Heart right ventricle (tissue), 16 donors: ENCODE results near the gene KIF1B. TPM values are rescaled to one million over a fixed set of nuclear protein-coding genes. Genes with fewer than 3 reads are reported as not detected.
"Not testable (repeated sequence)": the region's sequence is repeated elsewhere in the genome, so short reads cannot be mapped to it uniquely, and the experiment has no call there.

Experiments
- ATAC-seq, 8 donors: fragments of 200-7000 bp; cut with Tn5 transposase; one replicate each; pipeline ENCODE4 v1.9.1; 2020; ENCODE audit warnings: mild to moderate bottlenecking in 8 of 8, moderate library complexity in 8 of 8, moderate number of reproducible peaks in 1 of 8
- DNase-seq, 2 donors: peaks; one replicate each; pipeline ENCODE4 v3.0.0-alpha.2; 2020
- H3K27ac ChIP-seq, 10 donors: fragments of 200-600 bp; sonication (generic) in 2 of 10; one replicate each; pipeline versions ENCODE4 v1.5.0 to v1.8.0; 2020 to 2022; ENCODE audit warnings: mild to moderate bottlenecking in 3 of 10
- H3K27me3 ChIP-seq, 7 donors: fragments of 200-600 bp; one replicate each; pipeline ENCODE4 v1.8.0; 2021 to 2022; ENCODE audit warnings: mild to moderate bottlenecking in 2 of 7
- H3K36me3 ChIP-seq, 9 donors: fragments of 200-600 bp; sonication (generic) in 1 of 9; one replicate each; pipeline versions ENCODE4 v1.5.0 to v1.8.0; 2020 to 2022; ENCODE audit warnings: mild to moderate bottlenecking in 2 of 9
- H3K4me1 ChIP-seq, 9 donors: fragments of 200-600 bp; sonication (generic) in 1 of 9; one replicate each; pipeline versions ENCODE4 v1.5.0 to v1.8.0; 2020 to 2022; ENCODE audit warnings: mild to moderate bottlenecking in 4 of 9
- H3K4me3 ChIP-seq, 10 donors: fragments of 200-600 bp; sonication (generic) in 2 of 10; one replicate each; pipeline versions ENCODE4 v1.5.0 to v1.8.0; 2020 to 2022; ENCODE audit warnings: mild to moderate bottlenecking in 7 of 10, moderate library complexity in 2 of 10
- H3K9me3 ChIP-seq, 11 donors: fragments of 200-600 bp in 10 of 11; sonication (generic) in 2 of 11; one replicate each; pipeline versions ENCODE4 v1.5.0 to v1.8.0; 2013 to 2022; ENCODE audit warnings: mild to moderate bottlenecking in 2 of 11, control low read depth in 1 of 11, moderate library complexity in 1 of 11
- WGBS, 2 donors: extraction: QIAGEN DNeasy Blood & Tissue Kit; methylation state at CpG; one replicate each; pipeline ENCODE4 v1.1.7; 2013; ENCODE audit warnings: inconsistent platforms in 1 of 2; 5-methylcytosine and 5-hydroxymethylcytosine counted together
- intact Hi-C, 10 donors: fragments of 100-400 bp; cut with DNase I; formaldehyde crosslinking; loops; one replicate each; pipeline versions ENCODE4 v1.11.1 to v1.14.2; 2022
- polyA plus RNA-seq, 2 donors: library from polyadenylated mRNA; stranded (reverse); fragments of 200-250 nt; gene quantifications; one replicate each; pipeline ENCODE4 v1.2.3, GENCODE V29; 2013
- total RNA-seq, 10 donors: library from RNA; stranded (reverse); fragmentation: NEBNext Ultra II Directional in 3 of 10; extraction: Animal tissue kit (Norgen Biotek cat#: 25700) in 3 of 10; gene quantifications; one replicate each; pipeline versions ENCODE4 v1.2.1 to v1.2.4, GENCODE V29; 2021 to 2023
- TF ChIP-seq, protein P1 (sequence below), 9 donors: fragments of 200-600 bp; sonication (generic) in 2 of 9; IDR thresholded peaks; one replicate each; pipeline versions ENCODE4 v1.5.0 to v1.8.0; 2021 to 2022; ENCODE audit warnings: antibody characterized with exemption in 9 of 9, mild to moderate bottlenecking in 5 of 9, moderate library complexity in 1 of 9
- donor health status: Arrhythmogenic right ventricular cardiomyopathy.
- donor health status: ischemic (EF 13 %, LVEDD 7.1; RV severe dilation, severe dysfunction).
- donor health status: healthy with polysubstance abuse.
- donor health status: DM: no; HTN: yes; CAD: no.
- donor health status: DM: no; HTN: no; CAD: no.
- donor health status: ischemic (EF 25% LVEDD 6.9; RV normal size, moderate dysfunction).
- donor health status: ischemic (EF 25% LVEDD 5.7; RV mildly dilated, moderate dysfunction).
- donor health status: healthy.
- donor health status: DM: yes; HTN: yes; CAD: no.
- donor health status: Ischemic cardiomyopathy.
- donor health status: ischemic (EF 35%, LVEDD 5.7; RV mildly dilated, moderate dysfunction).
- donor health status: nonischemic (EF 11% LVEDD 7.7; RV severe dilation, severe dysfunction).
- donor health status: DM: yes; HTN: yes; CAD: no.
- donor health status: PGD.
- donor health status: ischemic (EF 29% LVEDD 5.4; RV normal size, mild dysfunction).
- donor health status: nonischemic (EF 23%, LVEDD 6.1; RV moderate dilation, normal function).

The KIF1B gene
- total and polyA plus RNA-seq, 12 donors, result 21.6 to 107 (median 87.5) TPM

DNA sequence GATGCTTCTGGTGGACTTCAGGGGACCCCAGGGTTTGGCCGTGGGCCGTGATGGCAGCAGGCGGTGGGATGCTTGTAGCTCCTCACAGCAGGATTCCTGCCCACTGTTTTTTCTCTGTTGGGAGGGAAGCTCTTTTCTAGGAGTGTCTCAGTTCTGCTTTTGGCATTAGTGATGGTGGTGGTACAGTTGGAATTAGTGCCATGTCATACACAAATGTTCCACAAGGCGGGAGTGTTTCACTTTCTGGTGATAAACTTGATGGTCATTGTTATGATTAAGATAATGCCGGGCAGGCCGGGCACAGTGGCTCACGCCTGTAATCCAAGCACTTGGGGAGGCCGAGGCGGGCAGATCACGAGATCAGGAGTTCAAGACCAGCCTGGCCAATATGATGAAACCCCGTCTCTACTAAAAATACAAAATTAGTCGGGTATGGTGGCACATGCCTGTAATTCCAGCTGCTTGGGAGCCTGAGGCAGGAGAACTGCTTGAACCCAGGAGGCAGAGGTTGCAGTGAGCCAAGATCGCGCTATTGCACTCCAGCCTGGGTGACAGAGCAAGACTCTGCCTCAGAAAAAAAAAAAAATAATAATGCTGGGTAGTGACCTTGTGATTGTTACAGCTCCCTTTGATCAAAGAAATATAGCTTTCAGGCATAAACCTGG is 167.1 kb downstream of the KIF1B start:
- DNase-seq (peak; percentile 42 to 74), ATAC-seq (peak; percentile 64 to 89 (median 86))
- TF ChIP-seq, protein P1, sequence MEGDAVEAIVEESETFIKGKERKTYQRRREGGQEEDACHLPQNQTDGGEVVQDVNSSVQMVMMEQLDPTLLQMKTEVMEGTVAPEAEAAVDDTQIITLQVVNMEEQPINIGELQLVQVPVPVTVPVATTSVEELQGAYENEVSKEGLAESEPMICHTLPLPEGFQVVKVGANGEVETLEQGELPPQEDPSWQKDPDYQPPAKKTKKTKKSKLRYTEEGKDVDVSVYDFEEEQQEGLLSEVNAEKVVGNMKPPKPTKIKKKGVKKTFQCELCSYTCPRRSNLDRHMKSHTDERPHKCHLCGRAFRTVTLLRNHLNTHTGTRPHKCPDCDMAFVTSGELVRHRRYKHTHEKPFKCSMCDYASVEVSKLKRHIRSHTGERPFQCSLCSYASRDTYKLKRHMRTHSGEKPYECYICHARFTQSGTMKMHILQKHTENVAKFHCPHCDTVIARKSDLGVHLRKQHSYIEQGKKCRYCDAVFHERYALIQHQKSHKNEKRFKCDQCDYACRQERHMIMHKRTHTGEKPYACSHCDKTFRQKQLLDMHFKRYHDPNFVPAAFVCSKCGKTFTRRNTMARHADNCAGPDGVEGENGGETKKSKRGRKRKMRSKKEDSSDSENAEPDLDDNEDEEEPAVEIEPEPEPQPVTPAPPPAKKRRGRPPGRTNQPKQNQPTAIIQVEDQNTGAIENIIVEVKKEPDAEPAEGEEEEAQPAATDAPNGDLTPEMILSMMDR (IDR thresholded peaks at IDR 0.05), result peak; percentile 47 to 76 (median 70)
- Histone ChIP-seq H3K4me1 (peaks cover 0 to 28% (median 9%) of the 10 kb centered on the region in 9 donors), H3K36me3 (peaks cover 0 to 72% (median 12%) of the 10 kb centered on the region in 9 donors), H3K27ac (peak overlapping the region in 7 of 10 donors; percentile 6 to 81 (median 56))
- WGBS, 2 donors, result 25 to 28% methylated on average over 14 of the region's 14 CpGs
- intact Hi-C loops, result loop anchor here (1.0 to 10.0 kb wide), 7 partner anchors 21 to 115 kb away; partner anchors contain the start of genes CENPS (in 1 of the 10), DFFA (in 1 of the 10), PEX14 (in 1 of the 10) and PGD (in 1 of the 10)
- H3K4me3 ChIP-seq, H3K9me3 ChIP-seq, H3K27me3 ChIP-seq: not testable (repeated sequence)

GRCh38 chr1:10378081-10378841 is 167.9 kb downstream of the KIF1B start:
- peak in 6 of 8 donors; percentile 34 to 66 (median 62) for ATAC-seq
- intact Hi-C loops, result loop anchor here in 5 of 10 donors (1.0 to 10.0 kb wide), 4 partner anchors 49 to 114 kb away; partner anchors contain the start of genes DFFA (in 1 of the 5) and PEX14 (in 1 of the 5)
- Histone ChIP-seq H3K27me3 (no peaks in the 10 kb centered on the region), H3K4me1 (peaks cover 0 to 28% (median 9%) of the 10 kb centered on the region in 9 donors), H3K9me3 (no peaks in the 10 kb centered on the region), H3K36me3 (peaks cover 0 to 71% (median 12%) of the 10 kb centered on the region in 9 donors), H3K27ac (peak overlapping the region in 7 of 10 donors; percentile 6 to 81 (median 56)), H3K4me3 (no peak overlapping the region)
- TF ChIP-seq, protein P1 (IDR thresholded peaks at IDR 0.05), result no peak
- peak in 1 of 2 donors; percentile 24 for DNase-seq
- WGBS, 2 donors, result 64 to 79% methylated on average over 15 of the region's 15 CpGs

DNA sequence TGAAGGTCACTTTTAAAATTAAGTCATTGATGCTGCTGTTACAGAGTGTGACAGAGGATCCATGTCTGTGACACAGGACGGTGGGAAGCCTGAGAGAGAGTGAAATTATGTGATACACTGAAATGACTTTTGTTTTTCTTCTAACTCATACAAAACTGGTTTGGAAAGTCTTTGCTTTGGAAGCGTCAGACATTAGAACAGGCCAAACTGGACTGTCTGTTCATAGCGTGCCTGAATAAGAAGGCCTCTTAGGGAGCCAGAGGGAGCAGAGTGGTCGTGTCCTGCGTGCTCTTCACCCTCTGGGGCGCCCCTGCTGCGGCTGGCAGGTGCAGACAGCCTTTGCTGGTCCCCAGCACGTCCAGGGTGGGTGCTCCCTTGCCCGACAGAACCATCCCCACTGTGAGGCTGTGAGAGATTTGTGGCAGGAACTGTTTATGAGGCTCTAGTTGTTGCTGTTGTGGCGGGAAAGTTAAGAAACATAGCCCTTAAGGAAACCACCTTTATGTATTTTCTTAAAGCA is 168.8 kb downstream of the KIF1B start:
- no peak for ATAC-seq
- H3K36me3 ChIP-seq, result peaks cover 0 to 62% (median 12%) of the 10 kb centered on the region in 9 donors
- H3K9me3 ChIP-seq, result no peaks in the 10 kb centered on the region
- H3K27ac ChIP-seq, result peak overlapping the region in 4 of 10 donors; percentile 36 to 81 (median 46)
- peaks cover 0 to 28% (median 9%) of the 10 kb centered on the region in 9 donors for H3K4me1 ChIP-seq
- no peak for DNase-seq
- no peak overlapping the region for H3K4me3 ChIP-seq
- intact Hi-C loops, result loop anchor here in 5 of 10 donors (5.0 to 10.0 kb wide), 3 partner anchors 48 to 113 kb away; partner anchors contain the start of genes DFFA (in 1 of the 5) and PEX14 (in 1 of the 5)
- no peaks in the 10 kb centered on the region for H3K27me3 ChIP-seq
- WGBS, 2 donors, result 89 to 90% methylated on average over 10 of the region's 10 CpGs
- TF ChIP-seq, protein P1 (IDR thresholded peaks at IDR 0.05), result no peak

DNA sequence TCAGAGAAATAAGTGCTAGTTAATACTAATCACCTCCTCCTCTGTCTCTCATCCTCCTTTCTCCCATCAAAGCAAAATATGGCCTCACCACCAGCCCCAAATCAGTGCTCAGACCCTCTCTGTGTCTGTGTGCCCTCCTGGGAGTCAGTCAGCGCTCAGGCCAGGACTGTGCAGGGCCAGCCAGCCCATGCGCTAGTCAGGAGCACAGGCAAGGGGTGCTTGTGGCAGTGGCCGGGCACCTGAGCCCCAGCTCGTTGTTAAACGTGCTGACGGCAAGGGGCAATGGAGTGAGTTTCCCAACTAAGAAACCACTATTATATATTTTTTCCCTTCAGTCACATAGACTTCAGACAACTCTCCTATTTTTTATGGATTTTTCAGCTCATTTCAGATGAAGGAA is 169.3 kb downstream of the KIF1B start:
- H3K27me3 ChIP-seq, result no peaks in the 10 kb centered on the region
- H3K36me3 ChIP-seq, result peaks cover 0 to 57% (median 7%) of the 10 kb centered on the region in 9 donors
- peaks cover 0 to 28% (median 9%) of the 10 kb centered on the region in 9 donors for H3K4me1 ChIP-seq
- ATAC-seq (no peak), DNase-seq (no peak)
- TF ChIP-seq, protein P1 (IDR thresholded peaks at IDR 0.05), result no peak
- H3K4me3 ChIP-seq, result no peak overlapping the region
- H3K9me3 ChIP-seq, result no peaks in the 10 kb centered on the region
- H3K27ac ChIP-seq, result peak overlapping the region in 2 of 10 donors; percentile 56 to 81
- intact Hi-C loops, result loop anchor here in 6 of 10 donors (5.0 to 10.0 kb wide), 4 partner anchors 38 to 113 kb away; partner anchors contain the start of genes DFFA (in 1 of the 6) and PEX14 (in 1 of the 6)
- WGBS, 2 donors, result 96 to 97% methylated on average over 6 of the region's 6 CpGs
